Measurements from ENCODE around the gene ABCA4.

- TF ChIP-seq, protein P1, sequence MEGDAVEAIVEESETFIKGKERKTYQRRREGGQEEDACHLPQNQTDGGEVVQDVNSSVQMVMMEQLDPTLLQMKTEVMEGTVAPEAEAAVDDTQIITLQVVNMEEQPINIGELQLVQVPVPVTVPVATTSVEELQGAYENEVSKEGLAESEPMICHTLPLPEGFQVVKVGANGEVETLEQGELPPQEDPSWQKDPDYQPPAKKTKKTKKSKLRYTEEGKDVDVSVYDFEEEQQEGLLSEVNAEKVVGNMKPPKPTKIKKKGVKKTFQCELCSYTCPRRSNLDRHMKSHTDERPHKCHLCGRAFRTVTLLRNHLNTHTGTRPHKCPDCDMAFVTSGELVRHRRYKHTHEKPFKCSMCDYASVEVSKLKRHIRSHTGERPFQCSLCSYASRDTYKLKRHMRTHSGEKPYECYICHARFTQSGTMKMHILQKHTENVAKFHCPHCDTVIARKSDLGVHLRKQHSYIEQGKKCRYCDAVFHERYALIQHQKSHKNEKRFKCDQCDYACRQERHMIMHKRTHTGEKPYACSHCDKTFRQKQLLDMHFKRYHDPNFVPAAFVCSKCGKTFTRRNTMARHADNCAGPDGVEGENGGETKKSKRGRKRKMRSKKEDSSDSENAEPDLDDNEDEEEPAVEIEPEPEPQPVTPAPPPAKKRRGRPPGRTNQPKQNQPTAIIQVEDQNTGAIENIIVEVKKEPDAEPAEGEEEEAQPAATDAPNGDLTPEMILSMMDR (IDR thresholded peaks at IDR 0.05): no peak
- TF ChIP-seq POLR2A (IDR thresholded peaks at IDR 0.05) (no peak), EP300 (IDR thresholded peaks at IDR 0.05) (no peak)
Measured at GRCh38 chr1:93969887-93970286, 151.1 kb downstream of the ABCA4 start.
